IMR-90 (cell line): ENCODE measurements around the gene EDN3. TPM values are rescaled to one million over a fixed set of nuclear protein-coding genes. Genes with fewer than 3 reads are reported as not detected.

ENCODE experiments used
- ATAC-seq: fragments of 200-7000 bp; cut with Tn5 transposase; 2 replicates; pipeline ENCODE4 v1.9.1; 2020; ENCODE audit warnings: low read depth, mild to moderate bottlenecking, moderate library complexity
- BruUV-seq: library from RNA; stranded (reverse); fragments of 400-500 nt; replicated peaks from 2 replicates; lab custom pipeline; 2021; lab: Mats Ljungman, UMichigan
- CTCF ChIA-PET: fragments of 300-600 bp; formaldehyde crosslinking; extraction: SDS; loops from one replicate; lab custom pipeline; 2021; ENCODE audit warnings: antibody characterized with exemption; lab: Yijun Ruan, JAX
- POLR2A ChIA-PET: fragments of 300-600 bp; sonication (Branson Sonifier 250); formaldehyde crosslinking; loops from one replicate; lab custom pipeline; 2022; ENCODE audit warnings: antibody characterized with exemption; ENCODE audit not compliant: unreplicated experiment; lab: Charles Lee
- DNase-seq: peaks from one replicate; pipeline ENCODE4 v3.0.0; 2013
- H2AFZ ChIP-seq: replicated peaks from 2 replicates; pipeline ENCODE3; 2013; ENCODE audit warnings: low read length, mild to moderate bottlenecking; ENCODE audit not compliant: poor library complexity
- H2AK5ac ChIP-seq: 2 replicates; pipeline ENCODE4 v1.6.1; 2013; ENCODE audit warnings: low read depth, low read length, inconsistent platforms
- H2AK9ac ChIP-seq: replicated peaks from 2 replicates; pipeline ENCODE3; 2013; ENCODE audit warnings: mild to moderate bottlenecking, low read depth, low read length, moderate library complexity; ENCODE audit not compliant: poor library complexity
- H2BK120ac ChIP-seq: 2 replicates; pipeline ENCODE4 v1.6.1; 2013; ENCODE audit warnings: low read depth, low read length, inconsistent platforms
- H2BK15ac ChIP-seq: 3 replicates; pipeline ENCODE4 v1.6.1; 2013; ENCODE audit warnings: low read depth, low read length, inconsistent platforms
- H2BK20ac ChIP-seq: 2 replicates; pipeline ENCODE4 v1.6.1; 2013; ENCODE audit warnings: low read depth, mild to moderate bottlenecking, inconsistent platforms, low read length, moderate library complexity
- H2BK5ac ChIP-seq: 2 replicates; pipeline ENCODE4 v1.6.1; 2013; ENCODE audit warnings: mild to moderate bottlenecking, low read depth, low read length, inconsistent platforms; ENCODE audit not compliant: poor library complexity, severe bottlenecking
- H3K14ac ChIP-seq: replicated peaks from 2 replicates; pipeline ENCODE4 v1.6.1; 2013; ENCODE audit warnings: low read depth, low read length, inconsistent platforms
- H3K18ac ChIP-seq: 2 replicates; pipeline ENCODE4 v1.6.1; 2013; ENCODE audit warnings: low read depth, low read length, control low read depth
- H3K23ac ChIP-seq: 2 replicates; pipeline ENCODE4 v1.6.1; 2013; ENCODE audit warnings: low read depth, low read length, inconsistent platforms
- H3K27ac ChIP-seq: 2 replicates; pipeline ENCODE4 v1.5.1; 2013; ENCODE audit warnings: mild to moderate bottlenecking, control low read depth, low read length; ENCODE audit not compliant: insufficient read depth
- H3K27me3 ChIP-seq: 2 replicates; pipeline ENCODE4 v1.6.1; 2013; ENCODE audit warnings: low read length; ENCODE audit not compliant: control insufficient read depth, insufficient read depth
- H3K36me3 ChIP-seq: 2 replicates; pipeline ENCODE4 v1.6.1; 2013; ENCODE audit warnings: low read length, mixed read lengths; ENCODE audit not compliant: control insufficient read depth, insufficient read depth
- H3K4ac ChIP-seq: 2 replicates; pipeline ENCODE4 v1.6.1; 2013; ENCODE audit warnings: low read depth, low read length, inconsistent platforms
- H3K4me1 ChIP-seq: 2 replicates; pipeline ENCODE4 v1.6.1; 2013; ENCODE audit warnings: low read length, mixed read lengths; ENCODE audit not compliant: control insufficient read depth, insufficient read depth
- H3K4me2 ChIP-seq: 2 replicates; pipeline ENCODE4 v1.6.1; 2013; ENCODE audit warnings: low read depth, mild to moderate bottlenecking, control low read depth, low read length, moderate library complexity
- H3K4me3 ChIP-seq: 2 replicates; pipeline ENCODE4 v1.5.1; 2013; ENCODE audit warnings: low read depth, mild to moderate bottlenecking, control low read depth, low read length, moderate library complexity; ENCODE audit not compliant: insufficient read depth
- H3K56ac ChIP-seq: 2 replicates; pipeline ENCODE4 v1.6.1; 2013; ENCODE audit warnings: low read length, inconsistent platforms; ENCODE audit not compliant: insufficient read depth; ENCODE audit errors: extremely low read depth
- H3K79me1 ChIP-seq, 2 experiments: 2 replicates each; pipeline ENCODE4 v1.6.1; 2013; ENCODE audit warnings: low read length in 2 of 2, inconsistent platforms in 1 of 2, low read depth in 1 of 2
- H3K9ac ChIP-seq: 2 replicates; pipeline ENCODE4 v1.6.1; 2013; ENCODE audit warnings: low read depth, low read length, control low read depth
- H3K9me1 ChIP-seq: 2 replicates; pipeline ENCODE4 v1.6.1; 2013; ENCODE audit warnings: low read length, inconsistent platforms; ENCODE audit not compliant: insufficient read depth
- H3K9me3 ChIP-seq: 2 replicates; pipeline ENCODE4 v1.6.1; 2013; ENCODE audit warnings: low read length; ENCODE audit not compliant: control insufficient read depth, insufficient read depth
- H4K20me1 ChIP-seq: 2 replicates; pipeline ENCODE4 v1.6.1; 2013; ENCODE audit warnings: low read length, inconsistent platforms; ENCODE audit not compliant: insufficient read depth
- H4K5ac ChIP-seq: 2 replicates; pipeline ENCODE4 v1.6.1; 2013; ENCODE audit warnings: mild to moderate bottlenecking, low read depth, low read length, control low read depth
- H4K8ac ChIP-seq, 2 experiments: 2 replicates each; pipeline ENCODE4 v1.6.1; 2013; ENCODE audit warnings: low read depth in 2 of 2, low read length in 2 of 2, control low read depth in 1 of 2, inconsistent platforms in 1 of 2
- H4K91ac ChIP-seq: 2 replicates; pipeline ENCODE4 v1.6.1; 2013; ENCODE audit warnings: low read depth, low read length, inconsistent platforms; ENCODE audit not compliant: insufficient read depth
- BHLHE40 ChIP-seq: fragments of 150-350 bp; IDR thresholded peaks from 2 replicates; pipeline ENCODE4 v1.6.1; 2016; ENCODE audit warnings: mild to moderate bottlenecking, low read depth, low read length
- CHD1 ChIP-seq: IDR thresholded peaks from 2 replicates; pipeline ENCODE4 v1.6.1; 2012; ENCODE audit warnings: low read depth, low read length, improper control_type of control experiment
- CTCF ChIP-seq: conservative IDR thresholded peaks from 2 replicates; pipeline ENCODE4 v1.5.1; 2012; ENCODE audit warnings: mild to moderate bottlenecking, low read depth, low read length, improper control_type of control experiment
- FOS ChIP-seq: fragments of 150-350 bp; IDR thresholded peaks from 2 replicates; pipeline ENCODE4 v1.6.1; 2016; ENCODE audit warnings: low read depth, low read length
- MAFK ChIP-seq: IDR thresholded peaks from 2 replicates; pipeline ENCODE4 v1.6.1; 2012; ENCODE audit warnings: low read depth, low read length, improper control_type of control experiment
- MXI1 ChIP-seq: IDR thresholded peaks from 2 replicates; pipeline ENCODE4 v1.6.1; 2012; ENCODE audit warnings: low read depth, mild to moderate bottlenecking, low read length, moderate library complexity, borderline replicate concordance
- RCOR1 ChIP-seq: IDR thresholded peaks from 2 replicates; pipeline ENCODE4 v1.6.1; 2012; ENCODE audit warnings: mild to moderate bottlenecking, low read length, improper control_type of control experiment; ENCODE audit not compliant: insufficient replicate concordance
- SMC3 ChIP-seq: fragments of 150-350 bp; IDR thresholded peaks from 2 replicates; pipeline ENCODE4 v1.6.1; 2016; ENCODE audit warnings: low read depth, mild to moderate bottlenecking, antibody characterized with exemption, low read length, moderate library complexity
- WGBS, 2 experiments: methylation state at CpG; one replicate each; pipeline versions ENCODE4 v1.1.5 to v1.1.7; 2013; ENCODE audit warnings: missing lambda C conversion rate in 2 of 2; ENCODE audit not compliant: insufficient read length in 1 of 2; ENCODE audit errors: extremely low coverage in 2 of 2; 5-methylcytosine and 5-hydroxymethylcytosine counted together
- dilution Hi-C: fragments of 300-500 bp; cut with HindIII; formaldehyde crosslinking; loops from one replicate; pipeline ENCODE4 v1.14.3; 2018; ENCODE audit warnings: low sequenced_read_pairs; ENCODE audit not compliant: unreplicated experiment
- in situ Hi-C: fragments of 300-500 bp; cut with MboI; formaldehyde crosslinking; loops from 3 replicates; pipeline ENCODE4 v1.14.3; 2019; ENCODE audit warnings: low sequenced_read_pairs, inconsistent platforms, mixed read lengths
- intact Hi-C: fragments of 100-400 bp; cut with micrococcal nuclease; formaldehyde crosslinking; loops from 2 replicates; pipeline ENCODE4 v1.10.0; 2022
- polyA plus RNA-seq, 3 experiments: library from polyadenylated mRNA; depleted of rRNA; stranded (reverse); fragments of >200 nt; gene quantifications; 2 replicates each; pipeline ENCODE4 v1.2.3, GENCODE V29; 2012; ENCODE audit warnings: low replicate concordance in 1 of 3
- total RNA-seq: library from RNA; depleted of rRNA; stranded (reverse); fragments of >200 nt; gene quantifications from 2 replicates; pipeline ENCODE4 v1.2.3, GENCODE V29; 2012
- TF ChIP-seq, protein P1 (sequence below): fragments of 150-350 bp; IDR thresholded peaks from 2 replicates; pipeline ENCODE4 v1.6.1; 2016; ENCODE audit warnings: low read depth, mild to moderate bottlenecking, low read length, moderate library complexity, borderline replicate concordance

EDN3 gene
- total and polyA plus RNA-seq, 2 of the 4 experiments (the other 2 are of a cell fraction) = not detected

GRCh38 chr20:59284470-59284869 is 15.9 kb upstream of the EDN3 start:
- no peaks in the 10 kb centered on the region for H3K4me1 ChIP-seq
- TF ChIP-seq MAFK (no peak), MXI1 (no peak), FOS (no peak), SMC3 (no peak), CTCF (no peak), RCOR1 (no peak), CHD1 (no peak), BHLHE40 (no peak)
- TF ChIP-seq, protein P1, sequence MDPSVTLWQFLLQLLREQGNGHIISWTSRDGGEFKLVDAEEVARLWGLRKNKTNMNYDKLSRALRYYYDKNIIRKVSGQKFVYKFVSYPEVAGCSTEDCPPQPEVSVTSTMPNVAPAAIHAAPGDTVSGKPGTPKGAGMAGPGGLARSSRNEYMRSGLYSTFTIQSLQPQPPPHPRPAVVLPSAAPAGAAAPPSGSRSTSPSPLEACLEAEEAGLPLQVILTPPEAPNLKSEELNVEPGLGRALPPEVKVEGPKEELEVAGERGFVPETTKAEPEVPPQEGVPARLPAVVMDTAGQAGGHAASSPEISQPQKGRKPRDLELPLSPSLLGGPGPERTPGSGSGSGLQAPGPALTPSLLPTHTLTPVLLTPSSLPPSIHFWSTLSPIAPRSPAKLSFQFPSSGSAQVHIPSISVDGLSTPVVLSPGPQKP = no peak
- H2BK20ac ChIP-seq = no peak overlapping the region
- dilution Hi-C loops (no loop called here), intact Hi-C loops (no loop called here), in situ Hi-C loops (no loop called here)
- H3K79me1 ChIP-seq = no peaks in the 10 kb centered on the region
- no peaks in the 10 kb centered on the region for H3K27me3 ChIP-seq
- WGBS, 2 experiments = 80% methylated on average over 2 of the region's 5 CpGs; no CpG with 5 or more reads in 1 of the 2 experiments
- H3K4me2 ChIP-seq = no peak overlapping the region
- no peak overlapping the region for H3K4me3 ChIP-seq
- H3K9ac ChIP-seq = no peak overlapping the region
- ChIA-PET CTCF (no interaction called here), POLR2A (no interaction called here)
- ATAC-seq = no peak
- peaks cover 3% of the 10 kb centered on the region; the same call in 1 of the 2 replicates for H3K9me3 ChIP-seq
- H4K5ac ChIP-seq = no peak overlapping the region
- H2BK15ac ChIP-seq = no peak overlapping the region
- no peaks in the 10 kb centered on the region for H3K9me1 ChIP-seq
- H2BK5ac ChIP-seq = no peak overlapping the region
- H3K27ac ChIP-seq = no peak overlapping the region
- H3K18ac ChIP-seq = no peak overlapping the region
- no peak overlapping the region for H3K23ac ChIP-seq
- no peak overlapping the region for H4K91ac ChIP-seq
- no peak overlapping the region for H2AK9ac ChIP-seq
- H4K20me1 ChIP-seq = no peaks in the 10 kb centered on the region
- no peak overlapping the region for H2AK5ac ChIP-seq
- H3K56ac ChIP-seq = no peak overlapping the region
- H4K8ac ChIP-seq = no peak overlapping the region
- H2AFZ ChIP-seq = no peak overlapping the region
- no peak for DNase-seq
- no peak overlapping the region for H3K4ac ChIP-seq
- no peaks in the 10 kb centered on the region for H3K36me3 ChIP-seq
- H3K14ac ChIP-seq = no peak overlapping the region
- no peak overlapping the region for H2BK120ac ChIP-seq
- BruUV-seq = no TSS peak
